Loucy (cell line): Measurements from ENCODE around the gene BCO2.

Experiments used
- H2AFZ ChIP-seq: fragments of 200-600 bp; sonication (generic); 2 replicates; pipeline ENCODE4 v1.6.0; 2016; ENCODE audit warnings: antibody characterized with exemption, mild to moderate bottlenecking, low read length, moderate library complexity
- H3F3A ChIP-seq: fragments of 200-600 bp; 2 replicates; pipeline ENCODE4 v1.6.0; 2016; ENCODE audit warnings: antibody characterized with exemption, low read depth, mild to moderate bottlenecking
- H3K27me3 ChIP-seq: fragments of 200-600 bp; sonication (generic); 2 replicates; pipeline ENCODE4 v1.6.1; 2014; ENCODE audit warnings: low read length, mild to moderate bottlenecking; ENCODE audit not compliant: insufficient read depth, poor library complexity, severe bottlenecking
- H3K36me3 ChIP-seq: fragments of 200-600 bp; sonication (generic); 2 replicates; pipeline ENCODE4 v1.6.1; 2016; ENCODE audit warnings: low read length; ENCODE audit not compliant: insufficient read depth
- H3K4me1 ChIP-seq: fragments of 200-600 bp; sonication (generic); 2 replicates; pipeline ENCODE4 v1.5.1; 2014; ENCODE audit warnings: low read length, mild to moderate bottlenecking; ENCODE audit not compliant: insufficient read depth, poor library complexity, severe bottlenecking
- H3K4me2 ChIP-seq: fragments of 200-600 bp; sonication (generic); 2 replicates; pipeline ENCODE4 v1.6.0; 2014; ENCODE audit warnings: antibody characterized with exemption, low read length, low read depth, mild to moderate bottlenecking; ENCODE audit not compliant: poor library complexity, severe bottlenecking
- H3K4me3 ChIP-seq: fragments of 200-600 bp; sonication (generic); 2 replicates; pipeline ENCODE4 v1.5.1; 2014; ENCODE audit warnings: low read length, mild to moderate bottlenecking, mixed read lengths; ENCODE audit not compliant: poor library complexity, severe bottlenecking
- H3K79me2 ChIP-seq: fragments of 200-600 bp; sonication (generic); 2 replicates; pipeline ENCODE4 v1.6.1; 2014; ENCODE audit warnings: low read length; ENCODE audit not compliant: insufficient read depth
- H3K9ac ChIP-seq: fragments of 200-600 bp; sonication (generic); 2 replicates; pipeline ENCODE4 v1.6.0; 2014; ENCODE audit warnings: mild to moderate bottlenecking, low read depth, low read length, moderate library complexity; ENCODE audit not compliant: poor library complexity, severe bottlenecking
- H3K9me2 ChIP-seq: fragments of 200-600 bp; sonication (generic); replicated peaks from 2 replicates; pipeline ENCODE4 v1.6.1; 2016; ENCODE audit warnings: low read depth, low read length, mixed read lengths
- H3K9me3 ChIP-seq: fragments of 200-600 bp; sonication (generic); 2 replicates; pipeline ENCODE4 v1.6.1; 2014; ENCODE audit warnings: mild to moderate bottlenecking, antibody characterized with exemption, low read length, low read depth; ENCODE audit not compliant: insufficient read depth
- H4K20me1 ChIP-seq: fragments of 200-600 bp; sonication (generic); 2 replicates; pipeline ENCODE4 v1.6.0; 2014; ENCODE audit warnings: antibody characterized with exemption, low read length, mild to moderate bottlenecking; ENCODE audit not compliant: insufficient read depth, poor library complexity, severe bottlenecking
- CTCF ChIP-seq: fragments of 200-600 bp; sonication (generic); conservative IDR thresholded peaks from 2 replicates; pipeline ENCODE4 v1.5.1; 2014; ENCODE audit warnings: mild to moderate bottlenecking, antibody characterized with exemption, low read length
- EZH2phosphoT487 ChIP-seq: fragments of 200-600 bp; IDR thresholded peaks from 2 replicates; pipeline ENCODE4 v1.6.1; 2018; ENCODE audit warnings: antibody characterized with exemption, mild to moderate bottlenecking, moderate library complexity, borderline replicate concordance

The BCO2 gene

GRCh38 chr11:112129656-112130055, 45.7 kb upstream of the BCO2 start:
- H3K36me3 ChIP-seq, result no peaks in the 10 kb centered on the region
- no peak overlapping the region for H3K4me2 ChIP-seq
- H3K4me1 ChIP-seq, result no peaks in the 10 kb centered on the region
- no peak overlapping the region for H3K9ac ChIP-seq
- TF ChIP-seq EZH2phosphoT487, result no peak
- H3K27me3 ChIP-seq, result no peaks in the 10 kb centered on the region
- H2AFZ ChIP-seq, result no peak overlapping the region
- no peaks in the 10 kb centered on the region for H4K20me1 ChIP-seq
- H3K9me2 ChIP-seq, result no peaks in the 10 kb centered on the region
- H3K79me2 ChIP-seq, result no peaks in the 10 kb centered on the region
- H3K9me3 ChIP-seq, result no peaks in the 10 kb centered on the region
- H3K4me3 ChIP-seq, result no peak overlapping the region
- H3F3A ChIP-seq, result no peaks in the 10 kb centered on the region

DNA sequence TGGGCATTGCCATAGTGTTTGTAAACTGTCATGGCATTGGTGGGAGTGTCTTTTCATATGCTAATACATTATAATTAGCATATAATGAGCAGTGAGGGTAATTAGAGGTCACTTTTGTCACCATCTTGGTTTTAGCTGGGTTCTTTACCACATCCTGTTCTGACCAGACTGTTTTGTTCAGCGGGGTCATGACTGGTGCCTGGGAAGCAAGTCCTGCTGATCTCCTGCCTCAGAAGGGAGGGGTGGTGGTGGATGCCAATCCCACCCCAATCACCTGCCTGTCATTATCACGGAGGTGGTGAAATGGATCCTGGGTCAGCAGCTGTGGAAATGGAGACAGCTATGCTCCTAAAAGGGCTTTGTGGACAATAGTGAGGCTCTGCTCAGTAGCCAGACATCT, 42.6 kb upstream of the BCO2 start:
- Histone ChIP-seq H4K20me1 (no peaks in the 10 kb centered on the region), H3K9me3 (no peaks in the 10 kb centered on the region), H3K4me2 (no peak overlapping the region), H3K9me2 (no peaks in the 10 kb centered on the region), H3K36me3 (no peaks in the 10 kb centered on the region), H3K4me1 (no peaks in the 10 kb centered on the region), H3K4me3 (no peak overlapping the region), H2AFZ (no peak overlapping the region), H3K9ac (no peak overlapping the region), H3K27me3 (no peaks in the 10 kb centered on the region), H3F3A (no peaks in the 10 kb centered on the region), H3K79me2 (no peaks in the 10 kb centered on the region)
- TF ChIP-seq CTCF, result no peak
- no peak for TF ChIP-seq EZH2phosphoT487

- Histone ChIP-seq H3K79me2 (no peaks in the 10 kb centered on the region), H2AFZ (no peak overlapping the region), H3K36me3 (no peaks in the 10 kb centered on the region), H3K9me2 (no peaks in the 10 kb centered on the region), H3K4me3 (no peak overlapping the region), H3K9me3 (no peaks in the 10 kb centered on the region), H4K20me1 (no peaks in the 10 kb centered on the region), H3K27me3 (no peaks in the 10 kb centered on the region), H3K4me1 (no peaks in the 10 kb centered on the region), H3K4me2 (no peak overlapping the region), H3K9ac (no peak overlapping the region), H3F3A (no peaks in the 10 kb centered on the region)
- TF ChIP-seq EZH2phosphoT487 (no peak), CTCF (no peak)
These were observed 40.8 kb upstream of the BCO2 start for GRCh38 chr11:112134473-112134872.

- Histone ChIP-seq H3K36me3 (no peaks in the 10 kb centered on the region), H3K4me1 (no peaks in the 10 kb centered on the region)
- TF ChIP-seq CTCF (no peak), EZH2phosphoT487 (no peak)
These were observed 31.7 kb upstream of the BCO2 start for GRCh38 chr11:112143597-112143996.

More at GRCh38 chr11:112143597-112143996, 31.7 kb upstream of the BCO2 start:
- H3F3A ChIP-seq, result no peaks in the 10 kb centered on the region
- no peaks in the 10 kb centered on the region for H3K27me3 ChIP-seq
- H3K79me2 ChIP-seq, result no peaks in the 10 kb centered on the region
- H3K9me2 ChIP-seq, result no peaks in the 10 kb centered on the region
- no peaks in the 10 kb centered on the region for H4K20me1 ChIP-seq
- H3K4me2 ChIP-seq, result no peak overlapping the region
- no peak overlapping the region for H3K9ac ChIP-seq
- H3K9me3 ChIP-seq, result no peaks in the 10 kb centered on the region
- H2AFZ ChIP-seq, result no peak overlapping the region
- H3K4me3 ChIP-seq, result no peak overlapping the region
